Glutamatergic neuron (in vitro differentiated cells): ENCODE results near the gene MYO5B. TPM values are rescaled to one million over a fixed set of nuclear protein-coding genes. Genes with fewer than 3 reads are reported as not detected.
"Not testable (repeated sequence)": the region's sequence is repeated elsewhere in the genome, so short reads cannot be mapped to it uniquely, and the experiment has no call there.

Experiments used
- DNase-seq: peaks from one replicate; pipeline ENCODE4 v3.0.0; 2022
- H3K27ac Mint-ChIP-seq: one replicate; pipeline ENCODE4 v1.8.0; 2020; ENCODE audit warnings: mild to moderate bottlenecking, mixed read lengths, inconsistent platforms; ENCODE audit not compliant: unreplicated experiment
- H3K27me3 Mint-ChIP-seq: one replicate; pipeline ENCODE4 v1.8.0; 2020; ENCODE audit warnings: mild to moderate bottlenecking, moderate library complexity, mixed read lengths, inconsistent platforms; ENCODE audit not compliant: unreplicated experiment
- H3K36me3 Mint-ChIP-seq: one replicate; pipeline ENCODE4 v1.8.0; 2020; ENCODE audit warnings: mild to moderate bottlenecking, mixed read lengths, inconsistent platforms; ENCODE audit not compliant: unreplicated experiment
- H3K4me1 Mint-ChIP-seq: one replicate; pipeline ENCODE4 v1.8.0; 2020; ENCODE audit warnings: mild to moderate bottlenecking, low read depth, mixed read lengths, inconsistent platforms; ENCODE audit not compliant: unreplicated experiment
- H3K4me3 Mint-ChIP-seq: one replicate; pipeline ENCODE4 v1.8.0; 2020; ENCODE audit warnings: mild to moderate bottlenecking, mixed read lengths, inconsistent platforms; ENCODE audit not compliant: unreplicated experiment
- H3K9me3 Mint-ChIP-seq: one replicate; pipeline ENCODE4 v1.8.0; 2020; ENCODE audit warnings: mild to moderate bottlenecking, moderate library complexity, mixed read lengths, inconsistent platforms; ENCODE audit not compliant: unreplicated experiment
- total RNA-seq: library from RNA; stranded (reverse); fragmentation: NEBNext Ultra II Directional; extraction: Animal tissue kit (Norgen Biotek cat#: 25700); gene quantifications from one replicate; pipeline ENCODE4 v1.2.1, GENCODE V29; 2021; ENCODE audit not compliant: unreplicated experiment
- TF ChIP-seq, protein P1 (sequence below): fragments of 200-600 bp; sonication (generic); IDR thresholded peaks from one replicate; pipeline ENCODE4 v1.5.0; 2021; ENCODE audit not compliant: partially characterized antibody, unreplicated experiment

MYO5B gene
- total RNA-seq, 1 donor from 2014 or later: 2.7 TPM

DNA sequence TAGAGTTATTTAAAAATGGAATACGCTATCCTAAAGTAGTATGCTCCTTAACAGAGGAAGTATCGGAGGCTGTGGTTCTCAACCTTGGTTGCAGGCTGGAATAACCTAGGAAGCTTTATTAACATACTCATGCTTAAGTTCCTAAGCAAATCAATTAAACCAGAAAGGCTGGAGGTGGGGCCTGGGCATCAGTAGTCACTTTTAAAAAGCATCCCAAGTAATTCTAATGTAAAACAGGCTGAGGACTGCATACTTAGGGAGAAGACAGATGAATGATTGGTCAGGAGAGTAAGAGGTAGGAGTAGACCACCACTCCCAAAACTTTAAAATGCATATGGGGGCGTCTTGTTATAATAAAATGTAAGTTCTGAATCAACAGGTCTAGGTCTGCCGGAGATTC, 396.9 kb downstream of the MYO5B start:
- Mint-ChIP-seq H3K4me1 (peaks cover 10% of the 10 kb centered on the region), H3K27ac (peak overlapping the region; percentile 62), H3K4me3 (no peak overlapping the region), H3K27me3 (peaks cover 8% of the 10 kb centered on the region), H3K9me3 (peaks cover 7% of the 10 kb centered on the region), H3K36me3 (peaks cover 6% of the 10 kb centered on the region)
- DNase-seq: no peak
- TF ChIP-seq, protein P1, sequence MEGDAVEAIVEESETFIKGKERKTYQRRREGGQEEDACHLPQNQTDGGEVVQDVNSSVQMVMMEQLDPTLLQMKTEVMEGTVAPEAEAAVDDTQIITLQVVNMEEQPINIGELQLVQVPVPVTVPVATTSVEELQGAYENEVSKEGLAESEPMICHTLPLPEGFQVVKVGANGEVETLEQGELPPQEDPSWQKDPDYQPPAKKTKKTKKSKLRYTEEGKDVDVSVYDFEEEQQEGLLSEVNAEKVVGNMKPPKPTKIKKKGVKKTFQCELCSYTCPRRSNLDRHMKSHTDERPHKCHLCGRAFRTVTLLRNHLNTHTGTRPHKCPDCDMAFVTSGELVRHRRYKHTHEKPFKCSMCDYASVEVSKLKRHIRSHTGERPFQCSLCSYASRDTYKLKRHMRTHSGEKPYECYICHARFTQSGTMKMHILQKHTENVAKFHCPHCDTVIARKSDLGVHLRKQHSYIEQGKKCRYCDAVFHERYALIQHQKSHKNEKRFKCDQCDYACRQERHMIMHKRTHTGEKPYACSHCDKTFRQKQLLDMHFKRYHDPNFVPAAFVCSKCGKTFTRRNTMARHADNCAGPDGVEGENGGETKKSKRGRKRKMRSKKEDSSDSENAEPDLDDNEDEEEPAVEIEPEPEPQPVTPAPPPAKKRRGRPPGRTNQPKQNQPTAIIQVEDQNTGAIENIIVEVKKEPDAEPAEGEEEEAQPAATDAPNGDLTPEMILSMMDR: no peak

DNA sequence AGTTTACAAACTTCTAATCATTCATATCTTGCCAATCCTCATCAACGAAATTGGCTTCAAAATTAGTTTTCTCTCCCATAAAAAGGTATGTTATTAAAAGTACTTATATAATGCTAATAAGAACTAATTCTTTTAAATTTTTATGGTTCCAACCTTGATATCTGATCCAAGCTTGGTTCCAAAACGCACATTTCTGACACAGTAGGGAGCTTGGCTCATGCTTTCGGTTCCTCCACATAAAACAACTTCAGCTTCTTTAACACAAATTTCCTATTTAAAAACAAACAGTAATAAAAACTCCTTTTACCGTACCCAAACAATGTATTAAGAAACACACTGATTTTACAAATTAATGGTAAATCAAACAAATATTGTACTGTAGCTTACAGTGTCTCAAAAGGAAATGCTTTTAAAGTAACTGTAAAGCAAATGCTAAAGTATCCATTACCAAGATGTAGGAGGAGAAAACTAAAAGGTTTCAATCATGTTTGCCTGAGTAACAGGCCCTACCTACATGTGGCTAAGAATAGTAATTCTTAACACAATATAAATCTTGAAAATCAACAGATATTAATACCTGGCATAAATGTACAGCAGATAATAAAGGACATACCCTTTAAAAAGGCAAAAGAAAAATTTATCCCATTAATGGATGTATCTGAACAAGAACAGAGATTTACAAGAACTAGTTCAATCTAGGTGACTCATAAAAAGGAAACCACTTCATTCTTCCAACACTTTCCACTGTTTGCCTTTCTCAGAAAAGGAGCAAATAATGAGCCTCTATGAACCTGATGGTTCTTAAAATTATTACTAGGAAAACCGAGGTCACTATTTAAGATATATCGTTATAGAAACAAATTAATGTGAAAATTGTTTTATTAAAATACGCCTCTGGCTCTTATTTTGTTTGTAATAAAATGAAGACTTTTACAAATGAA, 399.1 kb downstream of the MYO5B start:
- Mint-ChIP-seq H3K4me1 (peaks cover 3% of the 10 kb centered on the region), H3K27ac (no peak overlapping the region)

DNA sequence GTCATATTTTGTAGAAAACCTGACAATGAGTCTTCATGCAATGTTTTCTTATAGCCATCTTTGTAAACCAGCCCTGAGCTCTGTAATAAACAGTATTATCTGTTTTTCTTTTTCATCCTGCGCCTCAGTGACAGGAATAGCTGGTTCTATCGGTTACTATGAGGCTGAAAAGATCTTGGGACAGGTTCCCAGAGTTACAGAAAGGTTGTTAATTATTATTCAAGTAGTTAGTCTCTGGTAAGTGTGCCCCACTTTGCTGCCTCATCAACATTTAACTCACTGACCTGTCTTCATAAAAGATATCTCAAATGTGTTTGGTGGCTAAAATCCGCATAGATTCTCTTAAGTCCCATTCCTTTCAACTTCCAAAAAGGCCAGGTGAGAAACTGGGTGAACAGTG, 400.2 kb downstream of the MYO5B start:
- Mint-ChIP-seq H3K27ac (no peak overlapping the region), H3K27me3 (peaks cover 6% of the 10 kb centered on the region), H3K4me3 (no peak overlapping the region), H3K4me1 (no peaks in the 10 kb centered on the region), H3K9me3 (peaks cover 2% of the 10 kb centered on the region), H3K36me3 (peaks cover 6% of the 10 kb centered on the region)
- DNase-seq: no peak
- TF ChIP-seq, protein P1: no peak

More for the DNA sequence above, 399.1 kb downstream of the MYO5B start:
- Mint-ChIP-seq H3K27me3 (peaks cover 8% of the 10 kb centered on the region), H3K4me3 (no peak overlapping the region), H3K9me3 (peaks cover 7% of the 10 kb centered on the region), H3K36me3 (peaks cover 6% of the 10 kb centered on the region)
- no peak for DNase-seq
- TF ChIP-seq, protein P1: no peak

DNA sequence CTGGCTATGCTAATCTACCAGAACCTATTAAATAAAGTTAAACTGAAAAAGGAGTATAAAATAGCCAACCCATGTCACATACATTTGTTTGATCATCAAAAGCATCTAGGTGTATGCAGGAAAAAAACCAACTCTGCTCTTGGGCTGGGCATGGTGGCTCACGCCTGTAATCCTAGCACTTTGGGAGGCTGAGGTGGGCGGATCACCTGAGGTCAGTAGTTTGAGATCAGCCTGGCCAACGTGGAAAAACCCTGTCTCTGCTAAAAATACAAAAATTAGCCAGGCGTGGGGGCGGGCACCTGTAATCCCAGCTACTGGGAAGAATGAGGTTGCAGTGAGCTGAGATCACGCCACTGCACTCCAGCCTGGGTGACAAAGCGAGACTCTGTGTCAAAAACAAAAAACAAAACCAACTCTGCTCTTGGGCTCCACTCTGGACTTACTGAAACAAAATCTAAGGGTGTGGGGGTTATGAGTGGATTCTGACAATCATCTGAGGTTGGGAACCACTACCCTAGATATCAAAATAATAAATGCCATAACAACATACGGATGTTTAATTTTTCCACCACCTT, 405.3 kb downstream of the MYO5B start:
- H3K27me3 Mint-ChIP-seq, H3K27ac Mint-ChIP-seq, H3K4me1 Mint-ChIP-seq, H3K9me3 Mint-ChIP-seq, DNase-seq, H3K36me3 Mint-ChIP-seq, H3K4me3 Mint-ChIP-seq: not testable (repeated sequence)

DNA sequence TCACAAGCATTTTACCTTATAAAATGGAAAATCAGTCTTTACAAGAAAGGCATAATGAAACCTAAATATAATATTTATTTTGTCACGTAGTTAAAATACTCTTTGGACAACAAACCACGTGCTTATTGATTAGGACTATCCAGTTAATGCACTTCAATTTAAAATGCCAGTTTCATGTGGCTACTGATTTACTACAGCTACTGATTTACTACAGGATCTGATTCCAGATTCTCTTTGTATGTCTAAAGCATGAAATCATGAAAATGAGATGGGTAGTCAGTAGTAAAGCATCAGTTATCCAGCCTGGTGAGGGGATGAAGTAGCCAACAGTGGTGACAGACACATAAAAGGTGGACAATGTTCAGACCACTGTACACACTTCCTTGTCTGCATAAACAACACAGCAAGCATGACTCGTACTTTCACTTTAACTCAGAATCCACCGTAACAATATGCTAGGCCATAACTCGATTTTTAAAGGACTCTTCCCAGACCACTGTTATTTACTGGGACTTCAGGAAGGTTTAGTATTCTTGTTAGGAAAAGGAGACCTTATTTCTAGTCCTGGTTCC, 406.5 kb downstream of the MYO5B start:
- DNase-seq: no peak
- peaks cover 3% of the 10 kb centered on the region for H3K27me3 Mint-ChIP-seq
- TF ChIP-seq, protein P1: no peak
- no peaks in the 10 kb centered on the region for H3K9me3 Mint-ChIP-seq
- no peaks in the 10 kb centered on the region for H3K4me1 Mint-ChIP-seq
- H3K4me3 Mint-ChIP-seq: no peak overlapping the region
- H3K36me3 Mint-ChIP-seq: no peaks in the 10 kb centered on the region
- H3K27ac Mint-ChIP-seq: no peak overlapping the region
